HEK293 (cell line): Measurements from ENCODE around the gene TIAM2.

ENCODE experiments used
- CTCF ChIA-PET: fragments of 350-600 bp; formaldehyde crosslinking; extraction: SDS; loops from one replicate; lab custom pipeline; 2021; ENCODE audit warnings: antibody characterized with exemption; lab: Yijun Ruan, JAX
- POLR2A ChIA-PET: fragments of 300-600 bp; formaldehyde crosslinking; extraction: SDS; loops from one replicate; lab custom pipeline; 2020; ENCODE audit warnings: antibody characterized with exemption, inconsistent platforms; lab: Yijun Ruan, JAX
- H3K27ac ChIP-seq: fragments of 200-500 bp; sonication (Bioruptor generic); 2 replicates; pipeline ENCODE4 v1.5.1; 2014; ENCODE audit warnings: low read depth, low read length, control low read depth, inconsistent platforms; ENCODE audit errors: extremely low read depth
- H3K36me3 ChIP-seq, 2 experiments: fragments of 200-500 bp in 1 of 2; sonication (Bioruptor generic) in 1 of 2; 1 replicate in 1 of 2; 2 replicates in 1 of 2; pipeline ENCODE4 v1.5.1; 2014 to 2017; ENCODE audit warnings: inconsistent platforms in 2 of 2, low read length in 2 of 2; ENCODE audit not compliant: control insufficient read depth in 2 of 2, insufficient read depth in 1 of 2
- H3K4me1 ChIP-seq: fragments of 200-500 bp; sonication (Bioruptor generic); 2 replicates; pipeline ENCODE4 v1.5.1; 2014; ENCODE audit warnings: mild to moderate bottlenecking, low read length, inconsistent platforms; ENCODE audit not compliant: control insufficient read depth, insufficient read depth
- H3K4me3 ChIP-seq: 2 replicates; pipeline ENCODE4 v1.5.1; 2011; ENCODE audit warnings: low read depth, mild to moderate bottlenecking, control low read depth, low read length, moderate library complexity
- H3K9me3 ChIP-seq: fragments of 200-500 bp; sonication (Bioruptor generic); 2 replicates; pipeline ENCODE4 v1.5.1; 2014; ENCODE audit warnings: low read depth, low read length, inconsistent platforms; ENCODE audit not compliant: control insufficient read depth, insufficient read depth
- HOXA7 ChIP-seq: sonication (generic); formaldehyde crosslinking; IDR thresholded peaks from 2 replicates; pipeline ENCODE4 v1.8.1; 2022; ENCODE audit warnings: missing genetic modification reagents, borderline replicate concordance
- SETDB1 ChIP-seq: IDR thresholded peaks from one replicate; pipeline ENCODE4 v1.6.1; 2017; ENCODE audit warnings: mild to moderate bottlenecking, low read length, moderate library complexity, mixed read lengths; ENCODE audit not compliant: insufficient read length
- SP3 ChIP-seq: fragments of 450-650 bp; formaldehyde crosslinking; IDR thresholded peaks from 2 replicates; pipeline ENCODE4 v1.5.1; 2016; ENCODE audit warnings: missing biosample characterization, missing genetic modification characterization
- ZEB2 ChIP-seq: fragments of 450-650 bp; formaldehyde crosslinking; IDR thresholded peaks from 2 replicates; pipeline ENCODE4 v1.5.1; 2016; ENCODE audit warnings: missing biosample characterization, missing genetic modification characterization
- ZNF132 ChIP-seq: fragments of 450-650 bp; formaldehyde crosslinking; IDR thresholded peaks from 2 replicates; pipeline ENCODE4 v1.5.1; 2017; ENCODE audit warnings: missing biosample characterization, missing genetic modification characterization, borderline replicate concordance
- ZNF133 ChIP-seq: fragments of 450-650 bp; formaldehyde crosslinking; IDR thresholded peaks from 2 replicates; pipeline ENCODE4 v1.5.1; 2016; ENCODE audit warnings: missing biosample characterization, missing genetic modification characterization
- ZNF311 ChIP-seq: fragments of 450-650 bp; formaldehyde crosslinking; IDR thresholded peaks from 2 replicates; pipeline ENCODE4 v1.5.1; 2017; ENCODE audit warnings: missing biosample characterization, missing genetic modification characterization, borderline replicate concordance
- ZNF362 ChIP-seq: fragments of 450-650 bp; formaldehyde crosslinking; IDR thresholded peaks from 2 replicates; pipeline ENCODE4 v1.5.1; 2016; ENCODE audit warnings: missing biosample characterization, missing genetic modification characterization
- ZNF530 ChIP-seq: fragments of 450-650 bp; formaldehyde crosslinking; IDR thresholded peaks from 2 replicates; pipeline ENCODE4 v1.5.1; 2016; ENCODE audit warnings: low read depth, missing biosample characterization, missing genetic modification characterization
- ZNF596 ChIP-seq: fragments of 450-650 bp; IDR thresholded peaks from 2 replicates; pipeline ENCODE4 v1.5.0; 2018; ENCODE audit warnings: missing biosample characterization, mild to moderate bottlenecking, missing genetic modification characterization, moderate library complexity
- ZNF701 ChIP-seq: fragments of 450-650 bp; formaldehyde crosslinking; IDR thresholded peaks from 2 replicates; pipeline ENCODE4 v1.5.1; 2016; ENCODE audit warnings: missing biosample characterization, missing genetic modification characterization
- ZNF792 ChIP-seq: fragments of 450-650 bp; formaldehyde crosslinking; IDR thresholded peaks from 2 replicates; pipeline ENCODE4 v1.5.1; 2016; ENCODE audit warnings: missing biosample characterization, missing genetic modification characterization
- ZNF830 ChIP-seq: fragments of 450-650 bp; IDR thresholded peaks from 2 replicates; pipeline ENCODE4 v1.5.0; 2018; ENCODE audit warnings: missing biosample characterization, missing genetic modification characterization, low read depth, mild to moderate bottlenecking, moderate library complexity
- TF ChIP-seq, protein P1 (sequence below): fragments of 450-650 bp; formaldehyde crosslinking; IDR thresholded peaks from 2 replicates; pipeline ENCODE4 v1.5.1; 2016; ENCODE audit warnings: missing biosample characterization, missing genetic modification characterization, borderline replicate concordance

The TIAM2 gene

DNA sequence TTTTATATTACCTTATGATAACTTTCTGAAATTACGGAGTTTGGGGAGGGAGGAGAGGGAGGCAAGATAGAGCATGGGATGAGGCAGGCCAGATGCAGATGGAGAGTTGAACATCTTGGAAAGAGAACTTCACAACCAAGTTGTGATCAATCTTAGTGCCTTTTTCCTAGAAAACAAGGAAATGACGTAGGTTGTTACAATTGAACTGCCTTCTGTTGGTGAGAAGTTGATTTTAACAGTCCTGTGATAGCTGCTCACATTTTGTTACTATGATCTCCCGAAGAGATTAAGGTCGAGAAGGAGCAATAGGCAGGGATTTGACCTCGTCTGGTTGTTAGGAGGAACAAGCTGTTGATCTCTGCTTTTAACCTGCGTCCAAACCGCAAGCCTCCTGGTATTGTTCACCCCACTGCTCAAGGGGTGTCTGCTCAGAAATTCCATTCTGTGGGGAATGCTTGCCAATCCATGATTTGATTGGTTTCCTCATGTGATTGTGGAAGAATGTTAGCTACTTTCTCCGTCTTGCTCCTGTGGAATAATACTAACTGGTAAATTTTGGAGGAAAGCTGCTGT is 35.1 kb downstream of the TIAM2 start:
- ChIA-PET POLR2A (interaction anchor here (0.8 kb wide), 1 partner anchor 10 kb away, joined by 3 read pairs; no protein-coding TSS in a partner anchor), CTCF (no interaction called here)
- no peak overlapping the region for H3K27ac ChIP-seq
- peaks cover 11% of the 10 kb centered on the region for H3K4me1 ChIP-seq
- TF ChIP-seq ZNF830 (tag by site-specific recombination) (no peak), HOXA7 (CRISPR knock-in tag) (no peak), ZNF362 (no peak), ZNF311 (tag by site-specific recombination) (no peak), ZNF792 (tag by site-specific recombination) (no peak)
- H3K36me3 ChIP-seq = no peaks in the 10 kb centered on the region
- no peaks in the 10 kb centered on the region for H3K9me3 ChIP-seq
- H3K4me3 ChIP-seq = no peak overlapping the region

GRCh38 chr6:155031091-155031490 is 36.0 kb downstream of the TIAM2 start:
- Histone ChIP-seq H3K36me3 (no peaks in the 10 kb centered on the region), H3K9me3 (no peaks in the 10 kb centered on the region), H3K4me3 (no peak overlapping the region), H3K27ac (no peak overlapping the region), H3K4me1 (peaks cover 8% of the 10 kb centered on the region)
- TF ChIP-seq ZNF132 (no peak), ZNF701 (tag by site-specific recombination) (no peak)
- CTCF ChIA-PET = no interaction called here
- POLR2A ChIA-PET = no interaction called here

DNA sequence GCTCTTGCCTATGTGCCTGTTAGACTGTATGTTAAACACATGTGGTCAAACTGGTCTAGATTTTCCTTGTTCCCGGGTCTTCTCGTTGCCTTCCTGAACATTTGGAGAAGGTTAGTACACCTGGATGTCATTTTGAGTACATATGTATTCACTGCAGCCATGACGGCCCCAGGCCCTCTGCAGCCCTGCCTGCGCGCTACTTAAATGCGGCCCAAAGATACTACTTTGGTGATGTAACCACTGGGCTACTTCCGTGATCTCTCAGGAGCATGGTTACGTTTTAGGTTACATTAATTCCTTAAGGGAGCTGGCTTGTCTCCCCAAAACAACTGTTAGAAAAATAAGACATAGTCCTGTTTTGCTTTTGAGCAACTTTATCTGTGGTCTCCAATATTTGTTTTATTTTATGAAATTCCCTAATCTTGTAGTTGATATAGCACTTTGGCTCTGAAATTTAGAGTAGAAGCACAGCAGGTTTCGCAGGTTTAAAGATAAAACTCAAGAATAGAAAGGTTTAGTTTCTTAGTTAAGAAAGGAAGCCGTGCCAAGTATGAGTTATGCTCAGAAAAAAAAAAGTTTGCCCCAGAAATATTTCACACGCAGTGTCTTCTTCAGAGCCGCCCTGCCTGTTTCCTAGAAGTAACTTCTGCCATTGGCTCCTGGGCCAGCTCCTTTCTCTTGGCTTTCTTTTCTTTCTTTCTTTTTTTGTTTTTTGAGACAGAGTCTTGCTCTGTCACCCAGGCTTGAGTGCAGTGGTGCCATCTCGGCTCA is 38.1 kb downstream of the TIAM2 start:
- CTCF ChIA-PET = interaction anchor here (0.6 kb wide), 2 partner anchors 46 to 294 kb away, joined by 3 read pairs; no protein-coding TSS in a partner anchor
- H3K4me1 ChIP-seq = no peaks in the 10 kb centered on the region
- TF ChIP-seq, protein P1, sequence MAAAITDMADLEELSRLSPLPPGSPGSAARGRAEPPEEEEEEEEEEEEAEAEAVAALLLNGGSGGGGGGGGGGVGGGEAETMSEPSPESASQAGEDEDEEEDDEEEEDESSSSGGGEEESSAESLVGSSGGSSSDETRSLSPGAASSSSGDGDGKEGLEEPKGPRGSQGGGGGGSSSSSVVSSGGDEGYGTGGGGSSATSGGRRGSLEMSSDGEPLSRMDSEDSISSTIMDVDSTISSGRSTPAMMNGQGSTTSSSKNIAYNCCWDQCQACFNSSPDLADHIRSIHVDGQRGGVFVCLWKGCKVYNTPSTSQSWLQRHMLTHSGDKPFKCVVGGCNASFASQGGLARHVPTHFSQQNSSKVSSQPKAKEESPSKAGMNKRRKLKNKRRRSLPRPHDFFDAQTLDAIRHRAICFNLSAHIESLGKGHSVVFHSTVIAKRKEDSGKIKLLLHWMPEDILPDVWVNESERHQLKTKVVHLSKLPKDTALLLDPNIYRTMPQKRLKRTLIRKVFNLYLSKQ = no peak
- TF ChIP-seq ZNF530 (tag by site-specific recombination) (no peak), ZNF596 (tag by site-specific recombination) (no peak)
- POLR2A ChIA-PET = no interaction called here
- no peaks in the 10 kb centered on the region for H3K36me3 ChIP-seq
- no peaks in the 10 kb centered on the region for H3K9me3 ChIP-seq
- H3K4me3 ChIP-seq = no peak overlapping the region
- no peak overlapping the region for H3K27ac ChIP-seq

DNA sequence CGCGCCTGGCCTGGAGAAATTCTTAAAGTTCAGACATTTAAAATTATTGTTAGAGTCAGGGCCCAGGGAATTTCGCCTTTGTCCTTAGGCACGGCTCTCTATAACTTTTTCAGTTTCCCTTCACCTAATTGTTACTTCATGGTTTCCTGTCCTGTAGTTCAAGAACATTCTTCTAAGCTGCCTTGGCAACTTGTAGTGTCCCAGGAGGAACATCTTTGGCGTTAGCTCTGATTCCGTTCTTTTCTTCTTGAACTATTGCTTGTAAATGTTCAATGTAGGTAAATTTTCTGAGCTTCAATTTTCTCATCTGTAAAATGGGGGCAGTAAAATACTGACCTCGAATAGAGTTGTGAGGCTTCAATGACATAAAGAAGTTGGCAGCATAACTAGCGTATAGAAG is 41.8 kb downstream of the TIAM2 start:
- no peak for TF ChIP-seq SETDB1
- TF ChIP-seq ZEB2 (tag by site-specific recombination) = no peak
- no peak for TF ChIP-seq ZNF133 (tag by site-specific recombination)
- TF ChIP-seq SP3 = no peak
- CTCF ChIA-PET = interaction anchor here (1.0 to 1.2 kb wide), 3 partner anchors 10 to 94 kb away, joined by 3 read pairs; no protein-coding TSS in a partner anchor
- POLR2A ChIA-PET = no interaction called here

More for the DNA sequence above, 41.8 kb downstream of the TIAM2 start:
- Histone ChIP-seq H3K36me3 (no peaks in the 10 kb centered on the region), H3K4me3 (no peak overlapping the region), H3K4me1 (no peaks in the 10 kb centered on the region; the same call in 1 of the 2 replicates), H3K27ac (no peak overlapping the region), H3K9me3 (no peaks in the 10 kb centered on the region)
